ENCODE results near the gene SLC6A6. TPM values are rescaled to one million over a fixed set of nuclear protein-coding genes. Genes with fewer than 3 reads are reported as not detected.
"Not testable (repeated sequence)": the region's sequence is repeated elsewhere in the genome, so short reads cannot be mapped to it uniquely, and the experiment has no call there.

The SLC6A6 gene
- polyA plus RNA-seq, 2 donors: 2.5 to 3.8 TPM

GRCh38 chr3:14406336-14406735 lies 3.9 kb downstream of the SLC6A6 start:
- Histone ChIP-seq H3K4me3 (ENCODE audit: low read depth in 1 of 2, low read length in 2 of 2) (no peak overlapping the region), H3K36me3 (ENCODE audit: control insufficient read depth in 2 of 2, insufficient read depth in 2 of 2, low read length in 1 of 2) (no peaks in the 10 kb centered on the region), H3K9me3 (ENCODE audit: control insufficient read depth in 2 of 2, insufficient read depth in 1 of 2, low read depth in 1 of 2, low read length in 1 of 2) (no peaks in the 10 kb centered on the region), H3K27ac (ENCODE audit: low read depth in 2 of 2, low read length in 1 of 2) (no peak overlapping the region), H3K4me1 (ENCODE audit: control insufficient read depth in 2 of 2, insufficient read depth in 2 of 2, low read length in 1 of 2) (peaks cover 2 to 13% of the 10 kb centered on the region in 2 donors), H3K27me3 (ENCODE audit: control insufficient read depth in 1 of 2, insufficient read depth in 2 of 2, low read length in 2 of 2) (no peaks in the 10 kb centered on the region)
- WGBS, 2 donors: 76 to 79% methylated on average over 5 of the region's 5 CpGs

GRCh38 chr3:14406766-14407165 lies 4.4 kb downstream of the SLC6A6 start:
- H3K36me3 ChIP-seq (ENCODE audit: control insufficient read depth in 2 of 2, insufficient read depth in 2 of 2, low read length in 1 of 2): no peaks in the 10 kb centered on the region
- H3K27me3 ChIP-seq (ENCODE audit: control insufficient read depth in 1 of 2, insufficient read depth in 2 of 2, low read length in 2 of 2): no peaks in the 10 kb centered on the region
- H3K4me1 ChIP-seq (ENCODE audit: control insufficient read depth in 2 of 2, insufficient read depth in 2 of 2, low read length in 1 of 2): peaks cover 2 to 10% of the 10 kb centered on the region in 2 donors
- 89% methylated on average over 3 of the region's 3 CpGs for WGBS, 2 donors
- no peaks in the 10 kb centered on the region for H3K9me3 ChIP-seq (ENCODE audit: control insufficient read depth in 2 of 2, insufficient read depth in 1 of 2, low read depth in 1 of 2, low read length in 1 of 2)
- no peak overlapping the region for H3K27ac ChIP-seq (ENCODE audit: low read depth in 2 of 2, low read length in 1 of 2)
- no peak overlapping the region for H3K4me3 ChIP-seq (ENCODE audit: low read depth in 1 of 2, low read length in 2 of 2)

GRCh38 chr3:14407203-14407602 lies 4.8 kb downstream of the SLC6A6 start:
- Histone ChIP-seq H3K4me3 (ENCODE audit: low read depth in 1 of 2, low read length in 2 of 2) (no peak overlapping the region), H3K27ac (ENCODE audit: low read depth in 2 of 2, low read length in 1 of 2) (no peak overlapping the region), H3K4me1 (ENCODE audit: control insufficient read depth in 2 of 2, insufficient read depth in 2 of 2, low read length in 1 of 2) (peaks cover 2 to 10% of the 10 kb centered on the region in 2 donors), H3K36me3 (ENCODE audit: control insufficient read depth in 2 of 2, insufficient read depth in 2 of 2, low read length in 1 of 2) (no peaks in the 10 kb centered on the region), H3K27me3 (ENCODE audit: control insufficient read depth in 1 of 2, insufficient read depth in 2 of 2, low read length in 2 of 2) (no peaks in the 10 kb centered on the region), H3K9me3 (ENCODE audit: control insufficient read depth in 2 of 2, insufficient read depth in 1 of 2, low read depth in 1 of 2, low read length in 1 of 2) (no peaks in the 10 kb centered on the region)
- 85 to 87% methylated on average over 5 of the region's 5 CpGs for WGBS, 2 donors

GRCh38 chr3:14409779-14410063 lies 7.3 kb downstream of the SLC6A6 start:
- not testable (repeated sequence) for H3K27ac ChIP-seq (ENCODE audit: low read depth in 2 of 2, low read length in 1 of 2); H3K4me1 ChIP-seq (ENCODE audit: control insufficient read depth in 2 of 2, insufficient read depth in 2 of 2, low read length in 1 of 2); H3K4me3 ChIP-seq (ENCODE audit: low read depth in 1 of 2, low read length in 2 of 2); H3K27me3 ChIP-seq (ENCODE audit: control insufficient read depth in 1 of 2, insufficient read depth in 2 of 2, low read length in 2 of 2); H3K36me3 ChIP-seq (ENCODE audit: control insufficient read depth in 2 of 2, insufficient read depth in 2 of 2, low read length in 1 of 2); H3K9me3 ChIP-seq (ENCODE audit: control insufficient read depth in 2 of 2, insufficient read depth in 1 of 2, low read depth in 1 of 2, low read length in 1 of 2)
- WGBS, 2 donors: 91 to 95% methylated on average over 6 of the region's 6 CpGs

GRCh38 chr3:14410106-14410502 lies 7.7 kb downstream of the SLC6A6 start:
- H3K4me1 ChIP-seq (ENCODE audit: control insufficient read depth in 2 of 2, insufficient read depth in 2 of 2, low read length in 1 of 2): peaks cover 2 to 3% of the 10 kb centered on the region in 2 donors
- no peak overlapping the region for H3K4me3 ChIP-seq (ENCODE audit: low read depth in 1 of 2, low read length in 2 of 2)
- H3K27ac ChIP-seq (ENCODE audit: low read depth in 2 of 2, low read length in 1 of 2): peak overlapping the region in 1 of 2 donors; percentile 2
- no peaks in the 10 kb centered on the region for H3K27me3 ChIP-seq (ENCODE audit: control insufficient read depth in 1 of 2, insufficient read depth in 2 of 2, low read length in 2 of 2)
- H3K36me3 ChIP-seq (ENCODE audit: control insufficient read depth in 2 of 2, insufficient read depth in 2 of 2, low read length in 1 of 2): no peaks in the 10 kb centered on the region
- no peaks in the 10 kb centered on the region for H3K9me3 ChIP-seq (ENCODE audit: control insufficient read depth in 2 of 2, insufficient read depth in 1 of 2, low read depth in 1 of 2, low read length in 1 of 2)
- 83 to 90% methylated on average over 5 of the region's 5 CpGs for WGBS, 2 donors

- Histone ChIP-seq H3K4me3 (ENCODE audit: low read depth in 1 of 2, low read length in 2 of 2) (no peak overlapping the region), H3K27ac (ENCODE audit: low read depth in 2 of 2, low read length in 1 of 2) (peak overlapping the region in 1 of 2 donors; percentile 2), H3K27me3 (ENCODE audit: control insufficient read depth in 1 of 2, insufficient read depth in 2 of 2, low read length in 2 of 2) (no peaks in the 10 kb centered on the region), H3K36me3 (ENCODE audit: control insufficient read depth in 2 of 2, insufficient read depth in 2 of 2, low read length in 1 of 2) (no peaks in the 10 kb centered on the region), H3K4me1 (ENCODE audit: control insufficient read depth in 2 of 2, insufficient read depth in 2 of 2, low read length in 1 of 2) (peaks cover 2 to 3% of the 10 kb centered on the region in 2 donors), H3K9me3 (ENCODE audit: control insufficient read depth in 2 of 2, insufficient read depth in 1 of 2, low read depth in 1 of 2, low read length in 1 of 2) (no peaks in the 10 kb centered on the region)
- 79% methylated on average over 6 of the region's 6 CpGs for WGBS, 2 donors
These were observed 8.2 kb downstream of the SLC6A6 start for GRCh38 chr3:14410503-14411165.

GRCh38 chr3:14411166-14411526 lies 8.7 kb downstream of the SLC6A6 start:
- Histone ChIP-seq H3K36me3 (ENCODE audit: control insufficient read depth in 2 of 2, insufficient read depth in 2 of 2, low read length in 1 of 2) (peaks cover 0 to 2% of the 10 kb centered on the region in 2 donors), H3K4me1 (ENCODE audit: control insufficient read depth in 2 of 2, insufficient read depth in 2 of 2, low read length in 1 of 2) (peaks cover 2 to 3% of the 10 kb centered on the region in 2 donors), H3K9me3 (ENCODE audit: control insufficient read depth in 2 of 2, insufficient read depth in 1 of 2, low read depth in 1 of 2, low read length in 1 of 2) (no peaks in the 10 kb centered on the region), H3K27ac (ENCODE audit: low read depth in 2 of 2, low read length in 1 of 2) (no peak overlapping the region), H3K4me3 (ENCODE audit: low read depth in 1 of 2, low read length in 2 of 2) (no peak overlapping the region), H3K27me3 (ENCODE audit: control insufficient read depth in 1 of 2, insufficient read depth in 2 of 2, low read length in 2 of 2) (no peaks in the 10 kb centered on the region)
- WGBS, 2 donors: 83 to 87% methylated on average over 9 of the region's 9 CpGs

GRCh38 chr3:14411988-14412387 lies 9.6 kb downstream of the SLC6A6 start:
- peaks cover 0 to 9% of the 10 kb centered on the region in 2 donors for H3K36me3 ChIP-seq (ENCODE audit: control insufficient read depth in 2 of 2, insufficient read depth in 2 of 2, low read length in 1 of 2)
- no peaks in the 10 kb centered on the region for H3K27me3 ChIP-seq (ENCODE audit: control insufficient read depth in 1 of 2, insufficient read depth in 2 of 2, low read length in 2 of 2)
- H3K4me3 ChIP-seq (ENCODE audit: low read depth in 1 of 2, low read length in 2 of 2): no peak overlapping the region
- no peaks in the 10 kb centered on the region for H3K9me3 ChIP-seq (ENCODE audit: control insufficient read depth in 2 of 2, insufficient read depth in 1 of 2, low read depth in 1 of 2, low read length in 1 of 2)
- no peak overlapping the region for H3K27ac ChIP-seq (ENCODE audit: low read depth in 2 of 2, low read length in 1 of 2)
- WGBS, 2 donors: 91 to 95% methylated on average over 7 of the region's 7 CpGs
- H3K4me1 ChIP-seq (ENCODE audit: control insufficient read depth in 2 of 2, insufficient read depth in 2 of 2, low read length in 1 of 2): peaks cover 2 to 3% of the 10 kb centered on the region in 2 donors

GRCh38 chr3:14412831-14413380 lies 10.5 kb downstream of the SLC6A6 start:
- Histone ChIP-seq H3K4me3 (ENCODE audit: low read depth in 1 of 2, low read length in 2 of 2) (no peak overlapping the region), H3K27me3 (ENCODE audit: control insufficient read depth in 1 of 2, insufficient read depth in 2 of 2, low read length in 2 of 2) (no peaks in the 10 kb centered on the region), H3K4me1 (ENCODE audit: control insufficient read depth in 2 of 2, insufficient read depth in 2 of 2, low read length in 1 of 2) (peaks cover 2 to 3% of the 10 kb centered on the region in 2 donors), H3K9me3 (ENCODE audit: control insufficient read depth in 2 of 2, insufficient read depth in 1 of 2, low read depth in 1 of 2, low read length in 1 of 2) (no peaks in the 10 kb centered on the region), H3K27ac (ENCODE audit: low read depth in 2 of 2, low read length in 1 of 2) (no peak overlapping the region), H3K36me3 (ENCODE audit: control insufficient read depth in 2 of 2, insufficient read depth in 2 of 2, low read length in 1 of 2) (peaks cover 0 to 9% of the 10 kb centered on the region in 2 donors)
- WGBS, 2 donors: 82% methylated on average over 13 of the region's 13 CpGs

GRCh38 chr3:14413381-14414071 lies 11.1 kb downstream of the SLC6A6 start:
- no peak overlapping the region for H3K4me3 ChIP-seq (ENCODE audit: low read depth in 1 of 2, low read length in 2 of 2)
- no peaks in the 10 kb centered on the region for H3K9me3 ChIP-seq (ENCODE audit: control insufficient read depth in 2 of 2, insufficient read depth in 1 of 2, low read depth in 1 of 2, low read length in 1 of 2)
- H3K4me1 ChIP-seq (ENCODE audit: control insufficient read depth in 2 of 2, insufficient read depth in 2 of 2, low read length in 1 of 2): peaks cover 2 to 3% of the 10 kb centered on the region in 2 donors
- H3K36me3 ChIP-seq (ENCODE audit: control insufficient read depth in 2 of 2, insufficient read depth in 2 of 2, low read length in 1 of 2): peaks cover 0 to 9% of the 10 kb centered on the region in 2 donors
- WGBS, 2 donors: 64% methylated on average over 11 of the region's 11 CpGs
- H3K27me3 ChIP-seq (ENCODE audit: control insufficient read depth in 1 of 2, insufficient read depth in 2 of 2, low read length in 2 of 2): no peaks in the 10 kb centered on the region
- no peak overlapping the region for H3K27ac ChIP-seq (ENCODE audit: low read depth in 2 of 2, low read length in 1 of 2)

Data from esophagus (tissue), 2 donors.